ENCODE data around the gene SCYGR5.
"Not testable (repeated sequence)": the region's sequence is repeated elsewhere in the genome, so short reads cannot be mapped to it uniquely, and the experiment has no call there.

SCYGR5 gene

GRCh38 chr2:227666631-227667170 lies at the start of gene SCYGR5:
Gene SCYGR5 (plus strand): TSS chr2:227666804. CDS start chr2:227666804, 0 bp downstream.
- DNase-seq (ENCODE audit: low spot score): not testable (repeated sequence)

GRCh38 chr2:227617316-227618230 lies 49.0 kb upstream of the SCYGR5 start, which contains the start of gene SCYGR4:
Gene SCYGR4 (plus strand): TSS chr2:227617498. CDS start chr2:227617498, 0 bp downstream.
- no peak for DNase-seq (ENCODE audit: low spot score)

- DNase-seq (ENCODE audit: low spot score): no peak
These were observed 43.4 kb upstream of the SCYGR5 start for GRCh38 chr2:227623226-227623625.

GRCh38 chr2:227625420-227625819 lies 41.2 kb upstream of the SCYGR5 start:
- no peak for DNase-seq (ENCODE audit: low spot score)

- DNase-seq (ENCODE audit: low spot score): no peak
These were observed 39.9 kb upstream of the SCYGR5 start for GRCh38 chr2:227626580-227627151.

GRCh38 chr2:227627769-227628168 lies 38.8 kb upstream of the SCYGR5 start:
- DNase-seq (ENCODE audit: low spot score): no peak

- no peak for DNase-seq (ENCODE audit: low spot score)
These were observed 37.2 kb upstream of the SCYGR5 start for GRCh38 chr2:227629435-227629834.

GRCh38 chr2:227630322-227630721 lies 36.3 kb upstream of the SCYGR5 start:
- DNase-seq (ENCODE audit: low spot score): no peak

GRCh38 chr2:227632827-227633226 lies 33.8 kb upstream of the SCYGR5 start:
- DNase-seq (ENCODE audit: low spot score): no peak

GRCh38 chr2:227634201-227634600 lies 32.4 kb upstream of the SCYGR5 start:
- DNase-seq (ENCODE audit: low spot score): no peak

GRCh38 chr2:227642656-227643055 lies 23.9 kb upstream of the SCYGR5 start:
- no peak for DNase-seq (ENCODE audit: low spot score)

- DNase-seq (ENCODE audit: low spot score): no peak
These were observed 22.5 kb upstream of the SCYGR5 start for GRCh38 chr2:227643990-227644551.

GRCh38 chr2:227653419-227653818 lies 13.2 kb upstream of the SCYGR5 start:
- DNase-seq (ENCODE audit: low spot score): no peak

- no peak for DNase-seq (ENCODE audit: low spot score)
These were observed 12.2 kb upstream of the SCYGR5 start for GRCh38 chr2:227654426-227654825.

GRCh38 chr2:227655454-227655853 lies 11.2 kb upstream of the SCYGR5 start:
- DNase-seq (ENCODE audit: low spot score): no peak

- no peak for DNase-seq (ENCODE audit: low spot score)
These were observed 9.3 kb upstream of the SCYGR5 start for GRCh38 chr2:227657199-227657845.

- peak; percentile 58 for DNase-seq (ENCODE audit: low spot score)
These were observed 5.5 kb upstream of the SCYGR5 start for GRCh38 chr2:227661025-227661649.

GRCh38 chr2:227661827-227662226 lies 4.8 kb upstream of the SCYGR5 start:
- DNase-seq (ENCODE audit: low spot score): no peak

- no peak for DNase-seq (ENCODE audit: low spot score)
These were observed 1.2 kb upstream of the SCYGR5 start for GRCh38 chr2:227665189-227665940.

GRCh38 chr2:227671170-227671905 lies 4.7 kb downstream of the SCYGR5 start:
- DNase-seq (ENCODE audit: low spot score): no peak
